Activated CD4-positive, alpha-beta T cell treated with anti-CD3 and anti-CD28 coated beads, Interleukin-2, Interleukin-6, amounts not matched to agents 100 ng/mL and 50 ng/mL, durations not matched to agents 16 hours and 8 hours (primary cell): Measurements from ENCODE around the gene LTBR.

Experiments used
- DNase-seq: peaks from one replicate; pipeline ENCODE4 v3.0.0-alpha.2; 2020

Gene LTBR

GRCh38 chr12:6347367-6348338 is 36.3 kb upstream of the LTBR start:
- no peak for DNase-seq

DNA sequence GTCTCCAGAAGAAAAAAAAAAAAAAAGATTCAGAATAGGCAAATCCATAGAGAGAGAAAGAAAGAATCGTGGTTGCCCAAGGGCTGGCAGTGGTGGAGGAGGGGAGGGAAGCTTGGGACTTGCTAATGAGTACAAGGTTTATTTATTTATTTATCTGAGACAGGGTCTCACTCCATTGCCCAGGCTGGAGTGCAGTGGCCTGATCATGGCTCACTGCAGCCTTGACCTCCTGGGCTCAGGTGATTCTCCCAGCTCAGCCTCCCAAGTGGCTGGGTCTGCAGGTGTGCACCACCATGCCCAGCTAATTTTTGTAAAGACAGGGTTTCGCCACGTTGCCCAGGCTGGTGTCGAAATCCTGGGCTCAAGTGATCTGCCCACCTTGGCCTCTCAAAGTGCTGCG is 32.3 kb upstream of the LTBR start:
- no peak for DNase-seq

DNA sequence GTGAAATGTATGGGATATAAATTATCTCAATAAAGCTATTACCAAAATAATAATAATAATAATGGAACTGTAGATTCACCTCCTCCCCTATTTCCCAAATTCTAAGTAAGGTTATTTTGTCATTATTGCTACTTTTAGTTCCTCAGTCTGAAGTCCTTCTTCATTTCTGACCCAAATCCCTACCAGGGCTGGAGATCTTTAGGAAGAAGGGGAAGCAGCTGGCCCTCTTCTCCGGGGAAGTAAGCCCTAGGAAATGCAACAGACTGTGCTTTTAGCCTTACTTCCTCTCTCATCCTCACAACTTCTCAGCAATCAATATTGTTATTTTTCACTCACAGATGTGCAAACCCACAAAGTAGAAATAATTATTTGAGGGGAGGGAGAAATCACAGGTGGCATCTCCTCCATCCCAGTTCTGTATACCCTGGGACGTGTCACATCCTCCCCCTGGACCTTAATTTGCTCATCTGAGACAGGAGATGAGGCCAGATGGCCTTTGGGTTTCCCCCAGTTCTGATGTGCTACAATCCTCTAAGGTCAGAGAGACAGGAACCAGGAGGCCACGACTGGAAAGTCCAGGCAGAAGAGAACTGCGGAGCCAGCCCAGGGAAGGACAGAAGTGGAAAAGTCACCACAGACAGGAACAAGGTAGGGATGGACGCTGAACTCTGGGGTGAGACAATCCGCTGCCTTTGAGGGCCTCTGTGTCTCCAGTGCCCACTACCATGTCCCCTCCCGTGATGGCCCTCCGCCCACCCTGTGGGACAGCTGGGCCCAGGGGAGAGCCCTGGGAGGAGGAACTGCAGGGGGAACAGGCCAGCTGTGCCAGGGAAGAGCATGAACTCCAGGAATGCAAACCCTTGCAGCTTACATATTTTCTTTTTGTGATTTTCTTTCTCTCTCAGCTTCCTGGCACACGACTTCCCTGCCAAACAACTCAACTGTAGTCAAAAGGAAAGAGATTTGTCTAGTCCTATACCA is 31.5 kb upstream of the LTBR start:
- no peak for DNase-seq

- no peak for DNase-seq
These were observed 29.2 kb upstream of the LTBR start for GRCh38 chr12:6354495-6355393.

DNA sequence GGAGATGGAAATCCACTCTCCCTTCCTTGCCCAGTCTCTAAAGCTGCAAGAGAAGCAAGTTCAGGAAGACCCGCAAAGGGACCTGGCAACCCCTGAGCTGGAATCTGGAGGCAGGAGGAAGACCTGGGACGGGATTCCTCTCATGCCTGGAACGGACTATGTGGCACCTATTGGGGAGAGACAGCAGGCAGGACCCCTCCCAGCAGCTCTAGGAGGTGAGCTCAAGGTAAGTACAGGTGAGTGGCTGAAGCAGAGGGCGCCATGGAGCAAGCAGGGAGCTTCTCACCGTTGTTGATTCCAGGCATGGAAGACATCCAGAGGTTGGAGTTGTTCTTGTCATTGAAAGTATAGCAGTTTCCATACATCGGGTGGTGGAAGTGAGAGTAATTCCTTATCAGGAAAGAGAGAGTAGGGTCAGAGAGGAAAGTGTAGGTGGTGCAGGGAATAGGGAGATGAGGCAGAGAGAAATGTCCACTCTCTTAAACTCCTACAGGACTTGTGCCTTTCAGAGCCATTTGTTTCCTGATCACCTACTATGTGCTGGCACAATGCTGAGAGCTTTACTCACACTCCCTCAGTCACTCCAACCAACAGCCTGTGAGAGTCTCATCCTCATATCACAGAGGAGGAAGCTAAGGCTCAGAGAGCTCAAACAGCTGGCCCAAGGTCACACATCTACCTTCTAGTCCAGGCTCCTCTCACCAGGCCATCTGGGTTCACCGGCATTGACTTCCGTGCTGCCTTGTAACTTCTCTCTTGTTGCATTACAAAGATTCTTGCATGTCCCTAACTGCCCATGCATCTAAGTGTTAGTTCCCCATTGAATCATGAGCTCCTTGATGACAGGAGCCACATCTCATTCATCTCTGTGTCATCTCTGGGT is 28.2 kb upstream of the LTBR start:
- no peak for DNase-seq

GRCh38 chr12:6356374-6356820 is 27.6 kb upstream of the LTBR start:
- DNase-seq: no peak

GRCh38 chr12:6358881-6359280 is 25.1 kb upstream of the LTBR start:
- no peak for DNase-seq

DNA sequence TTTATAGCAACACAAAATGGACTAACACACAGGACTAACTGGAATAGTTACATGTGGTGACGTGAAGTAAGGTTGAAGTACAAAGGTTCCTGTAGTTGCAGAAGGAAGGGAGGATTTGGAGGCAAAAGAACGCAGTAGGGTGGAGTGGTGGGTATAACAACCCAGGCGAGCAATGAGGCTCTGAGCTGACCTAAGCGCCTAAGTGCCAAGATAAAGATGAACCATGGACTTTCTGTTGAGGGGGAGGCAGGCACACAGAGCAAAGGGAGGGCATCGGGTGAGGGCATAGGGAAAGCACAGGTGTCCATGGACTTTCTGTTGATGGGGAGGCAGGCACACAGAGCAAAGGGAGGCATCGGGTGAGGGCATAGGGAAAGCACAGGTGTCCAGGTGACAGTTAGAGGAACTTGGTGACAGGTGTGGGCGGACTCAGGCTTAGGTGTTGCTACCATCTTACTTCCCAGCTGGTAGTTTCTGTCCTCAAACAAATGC is 23.8 kb upstream of the LTBR start:
- DNase-seq: no peak

DNA sequence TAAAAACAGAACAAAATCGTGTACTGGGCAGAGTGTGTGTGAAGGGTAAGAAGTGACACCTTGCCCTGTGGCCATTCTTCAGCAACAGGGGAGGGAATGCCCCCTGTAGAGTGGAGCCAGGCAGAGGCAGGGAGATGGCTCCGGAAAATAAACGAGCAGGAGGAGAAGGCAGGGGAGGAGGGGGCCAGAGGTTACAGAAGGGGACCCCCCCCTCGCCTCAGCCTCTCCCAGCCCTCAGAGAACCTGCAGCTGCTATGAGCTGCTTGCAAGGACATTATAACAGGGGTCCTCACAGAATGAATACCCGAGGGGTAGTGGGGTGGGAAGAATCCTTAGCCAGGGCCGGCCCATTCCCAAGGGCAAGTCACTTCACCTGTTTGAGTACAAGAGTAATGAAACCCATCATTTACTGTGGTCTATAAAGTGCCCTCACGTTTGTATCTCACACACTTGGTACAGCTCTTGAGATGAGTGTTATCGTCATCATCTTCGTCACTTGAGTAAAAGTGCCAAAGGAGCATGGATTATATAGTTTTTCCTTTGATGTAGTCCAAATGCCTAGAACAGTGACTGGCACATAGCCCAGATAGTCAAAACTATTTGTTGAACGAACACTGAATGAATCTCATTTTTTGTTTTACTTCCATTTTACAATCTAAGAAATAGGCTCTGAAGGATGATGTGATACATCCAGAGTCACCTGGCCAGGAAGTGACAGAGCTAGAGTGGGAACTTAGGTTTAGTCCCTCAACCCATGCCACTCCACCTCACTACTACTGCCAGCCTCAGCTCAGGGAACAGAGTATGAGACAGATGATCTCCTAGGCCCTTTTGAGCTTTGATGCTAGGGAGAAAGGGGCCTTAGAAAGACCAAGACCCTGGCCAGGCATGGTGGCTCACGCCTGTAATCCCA is 23.1 kb upstream of the LTBR start:
- DNase-seq: no peak

- no peak for DNase-seq
These were observed 22.1 kb upstream of the LTBR start for GRCh38 chr12:6361834-6362233.

GRCh38 chr12:6362403-6362802 is 21.6 kb upstream of the LTBR start:
- DNase-seq: no peak

DNA sequence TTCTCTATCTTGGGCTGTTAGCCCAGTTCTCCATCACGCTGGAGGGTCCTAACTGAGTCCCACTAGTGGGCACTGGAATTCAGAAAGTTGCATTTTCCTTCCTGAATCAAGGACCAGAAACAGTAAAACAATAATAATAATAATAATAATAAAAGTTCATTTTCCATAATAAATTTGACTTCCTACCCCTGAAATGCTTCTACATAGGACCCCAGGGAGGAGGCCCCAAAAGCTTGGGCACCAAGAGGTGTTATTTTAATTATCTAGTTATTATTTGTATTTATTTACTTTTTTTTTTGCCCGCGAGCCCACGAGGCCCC is 21.0 kb upstream of the LTBR start:
- DNase-seq: no peak

GRCh38 chr12:6363330-6364043 is 20.5 kb upstream of the LTBR start:
- peak; percentile 66 for DNase-seq

GRCh38 chr12:6364044-6364374 is 20.0 kb upstream of the LTBR start:
- no peak for DNase-seq

- DNase-seq: peak; percentile 49
These were observed 16.6 kb upstream of the LTBR start for GRCh38 chr12:6367065-6367968.

DNA sequence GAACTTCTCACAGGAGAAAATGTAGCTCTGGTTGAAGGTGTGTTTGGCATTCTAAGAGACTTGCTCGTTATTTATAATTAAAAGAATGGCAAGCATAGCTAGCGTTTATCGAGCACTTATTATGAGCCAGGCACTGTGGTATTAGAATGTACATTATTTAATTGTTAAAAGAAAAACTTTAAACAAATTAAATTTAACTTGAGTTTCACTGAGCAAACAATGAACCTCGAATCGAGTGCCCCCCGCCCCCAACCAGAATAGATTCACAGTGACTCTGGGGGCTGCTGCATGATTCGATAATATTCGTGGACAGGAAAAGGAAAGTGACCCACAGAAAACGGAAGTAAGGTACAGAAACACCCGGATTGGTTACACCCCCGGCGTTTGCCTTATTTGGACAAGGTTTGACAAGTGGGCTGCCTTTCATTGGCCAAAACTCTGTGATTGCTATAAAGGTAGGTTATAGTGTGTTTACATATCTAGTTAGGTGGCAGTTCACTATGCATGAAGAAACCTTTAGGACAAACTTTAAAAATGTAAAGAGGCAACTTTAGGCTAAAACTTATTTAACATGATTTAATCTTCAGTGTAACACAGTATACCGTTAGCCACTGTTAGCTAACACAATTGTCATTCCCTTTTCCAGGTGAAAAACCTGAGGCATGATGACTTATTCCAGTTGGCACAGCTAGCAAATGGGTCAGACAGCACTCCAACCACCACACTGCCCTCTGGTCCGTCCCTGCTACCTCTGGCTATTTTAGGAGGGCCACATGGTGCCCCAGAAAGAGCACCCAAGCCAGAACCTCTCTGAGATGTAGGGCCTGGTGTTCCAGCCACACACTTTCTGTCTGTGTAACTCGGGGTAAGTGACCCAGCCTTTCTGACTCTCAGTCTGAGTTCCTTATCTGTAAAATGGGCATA is 15.7 kb upstream of the LTBR start:
- peak; percentile 26 for DNase-seq

DNA sequence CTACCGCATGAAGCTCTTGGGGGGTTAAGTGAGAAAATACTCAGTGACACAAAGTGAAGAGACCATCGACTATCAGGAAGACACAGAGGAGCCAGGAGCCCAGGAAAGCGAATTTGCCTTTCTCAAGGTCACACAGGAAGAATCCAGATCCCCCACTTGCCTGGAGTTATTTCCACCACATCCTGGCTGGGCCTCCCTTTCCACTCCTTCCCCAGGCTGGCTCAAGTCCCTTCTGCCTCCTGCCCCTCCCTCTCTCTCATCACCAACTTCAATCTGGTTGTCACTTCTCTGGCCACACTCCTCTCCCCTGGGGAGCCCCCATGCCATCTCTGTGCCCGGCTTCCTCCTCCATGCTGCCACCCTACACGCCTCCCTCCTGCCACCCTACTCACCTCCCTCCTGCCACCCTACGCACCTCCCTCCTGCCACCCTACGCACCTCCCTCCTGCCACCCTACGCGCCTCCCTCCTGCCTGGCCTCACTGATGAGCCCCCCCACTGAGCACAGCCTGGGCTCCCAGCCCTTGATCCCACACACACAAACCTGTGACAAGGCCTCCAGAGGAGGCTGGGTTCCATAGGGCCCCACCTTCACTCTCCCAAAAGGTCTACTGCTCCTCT is 14.9 kb upstream of the LTBR start:
- no peak for DNase-seq
